RWPE2 (cell line): ENCODE measurements around the gene ACTR3.

ENCODE experiments used
- ATAC-seq: fragments of 200-7000 bp; cut with Tn5 transposase; 3 replicates; pipeline ENCODE4 v1.9.1; 2021; ENCODE audit warnings: low read depth
- DNase-seq: peaks from one replicate; pipeline ENCODE4 v3.0.0-alpha.2; 2020; ENCODE audit warnings: low spot score
- H3K27ac ChIP-seq: fragments of 450-650 bp; 2 replicates; pipeline ENCODE4 v1.5.1; 2017; ENCODE audit warnings: mild to moderate bottlenecking; ENCODE audit not compliant: poor library complexity, severe bottlenecking
- H3K27me3 ChIP-seq: fragments of 250-450 bp; sonication (Bioruptor Pico); 2 replicates; pipeline ENCODE4 v1.5.1; 2021; ENCODE audit warnings: mild to moderate bottlenecking, moderate library complexity; ENCODE audit not compliant: insufficient read depth, poor library complexity, severe bottlenecking
- H3K36me3 ChIP-seq: fragments of 250-450 bp; sonication (Bioruptor Pico); 2 replicates; pipeline ENCODE4 v1.5.1; 2020; ENCODE audit warnings: low read depth, mild to moderate bottlenecking, moderate library complexity
- H3K4me1 ChIP-seq: fragments of 250-450 bp; sonication (Bioruptor Pico); 2 replicates; pipeline ENCODE4 v1.5.1; 2021; ENCODE audit warnings: mild to moderate bottlenecking, moderate library complexity; ENCODE audit not compliant: insufficient read depth, poor library complexity, severe bottlenecking
- H3K4me3 ChIP-seq: fragments of 250-450 bp; sonication (Bioruptor Pico); 2 replicates; pipeline ENCODE4 v1.5.1; 2021; ENCODE audit warnings: mild to moderate bottlenecking, moderate library complexity; ENCODE audit not compliant: severe bottlenecking
- H3K9me3 ChIP-seq: fragments of 250-450 bp; sonication (Bioruptor Pico); 2 replicates; pipeline ENCODE4 v1.5.1; 2021; ENCODE audit warnings: mild to moderate bottlenecking, moderate library complexity; ENCODE audit not compliant: severe bottlenecking
- CTCF ChIP-seq: fragments of 450-650 bp; IDR thresholded peaks from one replicate; pipeline ENCODE4 v1.5.1; 2017; ENCODE audit warnings: mild to moderate bottlenecking, moderate library complexity; ENCODE audit not compliant: poor library complexity, severe bottlenecking

The ACTR3 gene

GRCh38 chr2:113901943-113902342 lies 12.1 kb downstream of the ACTR3 start:
- DNase-seq (no peak), ATAC-seq (no peak)
- H3K4me1 ChIP-seq, result peaks cover 15% of the 10 kb centered on the region
- no peak overlapping the region for H3K27ac ChIP-seq
- no peak for TF ChIP-seq CTCF
- H3K36me3 ChIP-seq, result peaks cover 16% of the 10 kb centered on the region
- H3K9me3 ChIP-seq, result no peaks in the 10 kb centered on the region
- no peaks in the 10 kb centered on the region for H3K27me3 ChIP-seq
- no peak overlapping the region for H3K4me3 ChIP-seq

- H3K27ac ChIP-seq, result no peak overlapping the region
- H3K27me3 ChIP-seq, result no peaks in the 10 kb centered on the region
- H3K9me3 ChIP-seq, result no peaks in the 10 kb centered on the region
- ATAC-seq, result no peak
- H3K4me3 ChIP-seq, result no peak overlapping the region
- DNase-seq, result no peak
- peaks cover 8% of the 10 kb centered on the region; the same call in 1 of the 2 replicates for H3K36me3 ChIP-seq
- TF ChIP-seq CTCF, result no peak
- no peaks in the 10 kb centered on the region for H3K4me1 ChIP-seq
These were observed 16.0 kb downstream of the ACTR3 start for GRCh38 chr2:113905886-113906285.

- Histone ChIP-seq H3K27ac (no peak overlapping the region), H3K27me3 (no peaks in the 10 kb centered on the region), H3K9me3 (no peaks in the 10 kb centered on the region), H3K36me3 (peaks cover 7% of the 10 kb centered on the region; the same call in 1 of the 2 replicates), H3K4me3 (no peak overlapping the region), H3K4me1 (no peaks in the 10 kb centered on the region)
- DNase-seq (no peak), ATAC-seq (no peak)
- no peak for TF ChIP-seq CTCF
These were observed 16.8 kb downstream of the ACTR3 start for GRCh38 chr2:113906647-113907046.

GRCh38 chr2:113907297-113907696 lies 17.4 kb downstream of the ACTR3 start:
- Histone ChIP-seq H3K9me3 (no peaks in the 10 kb centered on the region), H3K4me3 (no peak overlapping the region), H3K4me1 (no peaks in the 10 kb centered on the region), H3K36me3 (peaks cover 6% of the 10 kb centered on the region), H3K27me3 (no peaks in the 10 kb centered on the region), H3K27ac (no peak overlapping the region)
- DNase-seq (no peak), ATAC-seq (no peak)
- TF ChIP-seq CTCF, result no peak

GRCh38 chr2:113910110-113910717 lies 20.3 kb downstream of the ACTR3 start:
- TF ChIP-seq CTCF, result no peak
- H3K4me3 ChIP-seq, result no peak overlapping the region
- H3K4me1 ChIP-seq, result no peaks in the 10 kb centered on the region
- H3K36me3 ChIP-seq, result peaks cover 26% of the 10 kb centered on the region
- no peak overlapping the region for H3K27ac ChIP-seq
- ATAC-seq (peak; percentile 33; the same call in 1 of the 3 replicates), DNase-seq (no peak)
- no peaks in the 10 kb centered on the region for H3K9me3 ChIP-seq
- H3K27me3 ChIP-seq, result no peaks in the 10 kb centered on the region
